Prostate gland (tissue), 2 donors: ENCODE results near the gene PLEKHG7.

Experiments used
- CTCF ChIP-seq, 4 experiments: fragments of 200-600 bp in 2 of 4; fragments of 450-650 bp in 2 of 4; sonication (generic) in 2 of 4; IDR thresholded peaks; 1 replicate in 3 of 4; 2 replicates in 1 of 4; pipeline ENCODE4 v1.5.1; 2016 to 2019; ENCODE audit warnings: antibody characterized with exemption in 4 of 4, mild to moderate bottlenecking in 2 of 4, moderate library complexity in 2 of 4
- POLR2A ChIP-seq: fragments of 450-650 bp; IDR thresholded peaks from one replicate; pipeline ENCODE4 v1.6.1; 2016; ENCODE audit warnings: antibody characterized with exemption, mild to moderate bottlenecking
- POLR2AphosphoS5 ChIP-seq: sonication (generic); formaldehyde crosslinking; IDR thresholded peaks from one replicate; pipeline ENCODE4 v1.6.1; 2017; ENCODE audit warnings: antibody characterized with exemption

DNA sequence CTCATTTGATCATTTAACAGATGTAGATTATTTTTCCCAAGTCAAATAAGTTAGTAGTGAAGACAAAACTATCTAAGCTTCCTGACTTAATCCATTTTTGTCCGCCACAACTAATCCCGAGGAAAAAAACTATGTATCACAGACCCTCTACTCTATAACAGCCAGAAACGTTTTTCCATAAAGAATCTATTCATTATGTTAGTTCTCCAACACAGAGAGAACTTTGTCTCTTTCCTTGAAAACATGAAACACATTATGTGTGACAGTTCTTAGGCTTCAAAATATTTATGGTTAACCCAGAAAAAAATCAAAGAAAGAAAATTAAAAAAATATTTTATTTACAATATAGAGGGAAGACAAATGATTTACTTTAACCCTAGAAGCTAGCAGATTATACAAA is 100.1 kb downstream of the PLEKHG7 start:
- TF ChIP-seq CTCF (IDR thresholded peaks at IDR 0.05): no peak
- no peak for TF ChIP-seq POLR2A
- no peak for TF ChIP-seq POLR2AphosphoS5
